WTC11 (cell line): ENCODE measurements around the gene APBA3. TPM values are rescaled to one million over a fixed set of nuclear protein-coding genes. Genes with fewer than 3 reads are reported as not detected.

Experiments
- ATAC-seq: fragments of 200-7000 bp; cut with Tn5 transposase; 2 replicates; pipeline ENCODE4 v1.10.0; 2021; ENCODE audit warnings: mild to moderate bottlenecking, moderate library complexity
- CTCF ChIA-PET: fragments of 300-600 bp; sonication (Branson Sonifier 250); formaldehyde crosslinking; loops from one replicate; lab custom pipeline; 2021; ENCODE audit warnings: antibody characterized with exemption; lab: Charles Lee
- POLR2A ChIA-PET: fragments of 350-600 bp; sonication (Branson Sonifier 250); formaldehyde crosslinking; loops from one replicate; lab custom pipeline; 2021; ENCODE audit warnings: antibody characterized with exemption; lab: Charles Lee
- DNase-seq: peaks from one replicate; pipeline ENCODE4 v3.0.0; 2021; ENCODE audit warnings: low spot score
- H3K27ac Mint-ChIP-seq: 2 replicates; pipeline ENCODE4 v1.8.0; 2021; ENCODE audit warnings: mixed read lengths
- H3K27me3 Mint-ChIP-seq: 2 replicates; pipeline ENCODE4 v1.8.0; 2021; ENCODE audit warnings: low read depth, mild to moderate bottlenecking, moderate library complexity, mixed read lengths
- H3K36me3 Mint-ChIP-seq: 2 replicates; pipeline ENCODE4 v1.8.0; 2021; ENCODE audit warnings: mixed read lengths
- H3K4me1 Mint-ChIP-seq: 2 replicates; pipeline ENCODE4 v1.8.0; 2022; ENCODE audit warnings: mixed read lengths
- H3K4me3 Mint-ChIP-seq: 2 replicates; pipeline ENCODE4 v1.8.0; 2021; ENCODE audit warnings: mild to moderate bottlenecking, moderate library complexity, mixed read lengths
- H3K9me3 Mint-ChIP-seq: 2 replicates; pipeline ENCODE4 v1.8.0; 2021; ENCODE audit warnings: mixed read lengths
- ARID4B ChIP-seq: sonication (generic); formaldehyde crosslinking; IDR thresholded peaks from 2 replicates; pipeline ENCODE4 v1.8.0; 2023; ENCODE audit warnings: missing genetic modification reagents, mild to moderate bottlenecking, borderline replicate concordance
- E2F1 ChIP-seq: sonication (generic); formaldehyde crosslinking; IDR thresholded peaks from 2 replicates; pipeline ENCODE4 v1.8.0; 2022; ENCODE audit warnings: mild to moderate bottlenecking, missing genetic modification reagents
- FOXP1 ChIP-seq: sonication (generic); formaldehyde crosslinking; IDR thresholded peaks from 2 replicates; pipeline ENCODE4 v1.8.0; 2022; ENCODE audit warnings: missing genetic modification reagents, mild to moderate bottlenecking, moderate library complexity, borderline replicate concordance
- GABPB1 ChIP-seq: sonication (generic); formaldehyde crosslinking; IDR thresholded peaks from 2 replicates; pipeline ENCODE4 v1.8.1; 2023; ENCODE audit warnings: mild to moderate bottlenecking, missing genetic modification reagents
- HMGA2 ChIP-seq: fragments of 250-450 bp; sonication (Bioruptor Pico); IDR thresholded peaks from 2 replicates; pipeline ENCODE4 v1.4.0; 2021; ENCODE audit warnings: mild to moderate bottlenecking, moderate library complexity
- KAT7 ChIP-seq: sonication (generic); formaldehyde crosslinking; IDR thresholded peaks from 2 replicates; pipeline ENCODE4 v1.8.1; 2023; ENCODE audit warnings: missing genetic modification reagents, mild to moderate bottlenecking, borderline replicate concordance
- OVOL2 ChIP-seq: fragments of 250-450 bp; sonication (Bioruptor Pico); IDR thresholded peaks from 2 replicates; pipeline ENCODE4 v1.9.0; 2021; ENCODE audit warnings: mild to moderate bottlenecking, borderline replicate concordance
- RELA ChIP-seq: sonication (generic); formaldehyde crosslinking; IDR thresholded peaks from 2 replicates; pipeline ENCODE4 v1.8.1; 2022; ENCODE audit warnings: missing genetic modification reagents, mild to moderate bottlenecking, borderline replicate concordance
- TEAD4 ChIP-seq: sonication (generic); formaldehyde crosslinking; IDR thresholded peaks from 2 replicates; pipeline ENCODE4 v1.8.0; 2022; ENCODE audit warnings: mild to moderate bottlenecking, missing genetic modification reagents
- ZBTB43 ChIP-seq: sonication (generic); formaldehyde crosslinking; IDR thresholded peaks from 2 replicates; pipeline ENCODE4 v1.8.1; 2023; ENCODE audit warnings: mild to moderate bottlenecking, missing genetic modification reagents
- ZNF317 ChIP-seq: sonication (generic); formaldehyde crosslinking; IDR thresholded peaks from 2 replicates; pipeline ENCODE4 v1.8.1; 2023; ENCODE audit warnings: low read depth, mild to moderate bottlenecking, moderate library complexity, missing genetic modification reagents, borderline replicate concordance
- ZNF532 ChIP-seq: fragments of 250-450 bp; sonication (Bioruptor Pico); IDR thresholded peaks from 2 replicates; pipeline ENCODE4 v1.9.0; 2021; ENCODE audit warnings: mild to moderate bottlenecking, borderline replicate concordance
- total RNA-seq: library from RNA; stranded (reverse); gene quantifications from 3 replicates; pipeline ENCODE4 v1.2.3, GENCODE V29; 2021
- TF ChIP-seq, protein P1 (sequence below): sonication (generic); formaldehyde crosslinking; conservative IDR thresholded peaks from 2 replicates; pipeline ENCODE4 v1.8.1; 2022; ENCODE audit warnings: mild to moderate bottlenecking, missing genetic modification reagents
- TF ChIP-seq, protein P2 (sequence below): fragments of 250-450 bp; sonication (Bioruptor Pico); IDR thresholded peaks from 2 replicates; pipeline ENCODE4 v1.9.0; 2021; ENCODE audit warnings: mild to moderate bottlenecking
- TF ChIP-seq, protein P3 (sequence below): fragments of 250-450 bp; sonication (Bioruptor Pico); conservative IDR thresholded peaks from 2 replicates; pipeline ENCODE4 v1.9.0; 2021; ENCODE audit warnings: mild to moderate bottlenecking

APBA3 gene
- total RNA-seq, 1 experiment from 2014 or later: 27.5 TPM

DNA sequence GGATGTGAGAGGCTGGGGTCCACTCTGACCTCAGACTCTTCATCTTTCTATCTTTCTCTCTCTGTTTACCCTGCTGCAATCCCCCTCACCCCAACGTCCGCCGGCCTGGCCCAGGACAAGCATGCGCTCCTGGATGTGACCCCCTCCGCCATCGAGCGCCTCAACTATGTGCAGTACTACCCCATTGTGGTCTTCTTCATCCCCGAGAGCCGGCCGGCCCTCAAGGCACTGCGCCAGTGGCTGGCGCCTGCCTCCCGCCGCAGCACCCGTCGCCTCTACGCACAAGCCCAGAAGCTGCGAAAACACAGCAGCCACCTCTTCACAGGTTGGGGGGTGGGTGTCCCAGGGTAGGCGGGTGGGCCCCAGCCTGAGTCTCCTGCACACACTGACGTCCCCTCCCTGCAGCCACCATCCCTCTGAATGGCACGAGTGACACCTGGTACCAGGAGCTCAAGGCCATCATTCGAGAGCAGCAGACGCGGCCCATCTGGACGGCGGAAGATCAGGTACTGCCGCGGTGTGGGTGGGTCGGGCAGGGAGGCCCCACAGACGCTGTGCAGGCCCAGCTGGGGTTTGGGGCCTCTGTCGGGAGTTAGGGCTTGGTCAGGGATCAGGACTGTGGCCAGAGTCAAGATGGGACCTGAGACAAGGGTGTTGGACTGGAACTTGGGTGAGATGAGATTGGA lies 15.0 kb downstream of the APBA3 start:
- Mint-ChIP-seq H3K36me3 (peaks cover 9% of the 10 kb centered on the region), H3K4me1 (no peaks in the 10 kb centered on the region), H3K4me3 (no peak overlapping the region), H3K27ac (no peak overlapping the region), H3K9me3 (no peaks in the 10 kb centered on the region), H3K27me3 (no peaks in the 10 kb centered on the region)
- DNase-seq (no peak), ATAC-seq (no peak)
- ChIA-PET CTCF (interaction anchor here (0.6 to 1.5 kb wide), 3 partner anchors 15 to 283 kb away, joined by 3 to 6 read pairs (median 5); partner anchors contain the start of gene APBA3), POLR2A (no interaction called here)
- TF ChIP-seq GABPB1 (CRISPR knock-in tag) (no peak), ZNF317 (CRISPR knock-in tag) (no peak), ZBTB43 (CRISPR knock-in tag) (no peak), E2F1 (CRISPR knock-in tag) (no peak), HMGA2 (CRISPR knock-in tag) (no peak), OVOL2 (CRISPR knock-in tag) (no peak), KAT7 (no peak), ARID4B (CRISPR knock-in tag) (no peak), FOXP1 (CRISPR knock-in tag) (no peak), RELA (CRISPR knock-in tag) (no peak), TEAD4 (CRISPR knock-in tag) (no peak), ZNF532 (CRISPR knock-in tag) (no peak)
- TF ChIP-seq, protein P1, sequence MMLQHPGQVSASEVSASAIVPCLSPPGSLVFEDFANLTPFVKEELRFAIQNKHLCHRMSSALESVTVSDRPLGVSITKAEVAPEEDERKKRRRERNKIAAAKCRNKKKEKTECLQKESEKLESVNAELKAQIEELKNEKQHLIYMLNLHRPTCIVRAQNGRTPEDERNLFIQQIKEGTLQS (CRISPR knock-in tag): no peak
- TF ChIP-seq, protein P2, sequence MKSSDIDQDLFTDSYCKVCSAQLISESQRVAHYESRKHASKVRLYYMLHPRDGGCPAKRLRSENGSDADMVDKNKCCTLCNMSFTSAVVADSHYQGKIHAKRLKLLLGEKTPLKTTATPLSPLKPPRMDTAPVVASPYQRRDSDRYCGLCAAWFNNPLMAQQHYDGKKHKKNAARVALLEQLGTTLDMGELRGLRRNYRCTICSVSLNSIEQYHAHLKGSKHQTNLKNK (CRISPR knock-in tag): no peak
- TF ChIP-seq, protein P3, sequence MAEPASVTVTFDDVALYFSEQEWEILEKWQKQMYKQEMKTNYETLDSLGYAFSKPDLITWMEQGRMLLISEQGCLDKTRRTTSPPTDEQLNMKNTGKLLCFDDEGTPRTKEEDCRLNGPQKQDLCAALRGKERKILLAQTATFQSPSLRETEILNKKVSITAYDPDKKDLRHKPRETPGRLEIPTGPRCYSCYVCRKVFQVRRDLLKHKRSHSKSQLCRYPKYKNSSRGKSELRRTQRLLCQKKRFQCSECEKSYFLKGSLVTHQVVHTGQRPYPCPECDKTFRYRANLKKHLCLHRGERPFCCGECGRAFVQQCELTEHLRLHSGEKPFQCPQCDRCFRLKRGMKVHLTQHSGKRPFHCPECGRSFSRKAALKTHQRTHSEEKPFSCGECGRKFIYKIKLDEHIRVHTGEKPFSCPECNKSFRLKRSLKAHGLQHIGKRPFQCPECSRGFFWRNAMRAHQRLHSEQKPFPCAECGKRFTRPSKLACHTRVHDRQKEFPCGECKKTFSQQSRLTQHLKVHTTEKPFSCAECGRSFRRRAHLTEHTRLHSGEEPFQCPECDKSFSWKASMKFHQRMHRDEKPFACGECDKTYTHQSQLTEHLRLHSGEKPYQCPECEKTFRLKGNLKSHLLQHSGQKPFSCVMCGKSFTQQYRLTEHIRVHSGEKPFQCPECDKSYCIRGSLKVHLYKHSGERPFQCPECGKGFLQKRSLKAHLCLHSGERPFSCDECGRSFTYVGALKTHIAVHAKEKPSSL (CRISPR knock-in tag): no peak
